ENCODE measurements around the gene OR9A2. TPM values are rescaled to one million over a fixed set of nuclear protein-coding genes. Genes with fewer than 3 reads are reported as not detected.

OR9A2 gene
- total RNA-seq, 1 experiment from 2014 or later: not detected

DNA sequence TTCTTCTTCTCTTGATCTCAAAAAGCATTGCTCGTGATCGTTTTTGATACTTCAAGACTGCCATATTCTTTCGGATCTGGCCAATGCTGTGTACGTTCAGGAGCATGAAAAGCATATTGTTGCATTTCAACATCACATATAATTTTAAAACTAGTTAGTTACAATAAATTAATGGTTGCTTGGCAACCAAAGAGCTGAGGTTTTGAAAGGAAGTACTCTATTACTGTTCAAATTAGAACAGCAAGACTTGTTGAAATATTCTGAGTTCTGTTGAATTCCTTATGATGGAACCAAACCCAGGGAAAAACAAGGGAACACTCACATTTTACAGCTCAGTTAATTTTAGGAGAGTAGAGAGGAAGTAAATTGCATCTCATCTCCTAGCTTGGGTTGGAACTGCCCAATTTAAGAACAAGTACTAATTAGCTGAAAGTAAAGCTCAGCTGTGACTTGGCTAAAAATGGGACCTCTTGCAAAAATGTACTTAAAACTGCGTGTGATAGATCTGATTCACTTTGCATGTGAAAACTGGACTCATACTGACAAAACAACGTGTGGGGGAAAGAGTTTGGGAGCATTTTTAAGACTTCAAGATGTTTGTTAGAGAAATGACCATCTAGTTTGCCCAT is 21.2 kb downstream of the OR9A2 start:
- Mint-ChIP-seq H3K4me3 (ENCODE audit: unreplicated experiment) (no peak overlapping the region), H3K4me1 (ENCODE audit: insufficient read depth, unreplicated experiment) (no peaks in the 10 kb centered on the region), H3K27ac (ENCODE audit: low read depth, unreplicated experiment) (no peak overlapping the region), H3K9me3 (ENCODE audit: unreplicated experiment) (no peaks in the 10 kb centered on the region), H3K36me3 (ENCODE audit: insufficient read depth, unreplicated experiment) (no peaks in the 10 kb centered on the region), H3K27me3 (ENCODE audit: insufficient read depth, unreplicated experiment) (peaks cover 41% of the 10 kb centered on the region)
- no peak for DNase-seq (ENCODE audit: unreplicated experiment)
- ChIA-PET POLR2A (interaction anchor here (0.7 to 0.9 kb wide), 3 partner anchors 210 to 217 kb away, joined by 3 read pairs; no protein-coding TSS in a partner anchor), CTCF (interaction anchor here (0.6 to 21.9 kb wide), 24 partner anchors 11 to 437 kb away, joined by 3 to 531 read pairs (median 4); partner anchors contain the start of genes EPHB6 and TAS2R40)
- TF ChIP-seq, protein P1, sequence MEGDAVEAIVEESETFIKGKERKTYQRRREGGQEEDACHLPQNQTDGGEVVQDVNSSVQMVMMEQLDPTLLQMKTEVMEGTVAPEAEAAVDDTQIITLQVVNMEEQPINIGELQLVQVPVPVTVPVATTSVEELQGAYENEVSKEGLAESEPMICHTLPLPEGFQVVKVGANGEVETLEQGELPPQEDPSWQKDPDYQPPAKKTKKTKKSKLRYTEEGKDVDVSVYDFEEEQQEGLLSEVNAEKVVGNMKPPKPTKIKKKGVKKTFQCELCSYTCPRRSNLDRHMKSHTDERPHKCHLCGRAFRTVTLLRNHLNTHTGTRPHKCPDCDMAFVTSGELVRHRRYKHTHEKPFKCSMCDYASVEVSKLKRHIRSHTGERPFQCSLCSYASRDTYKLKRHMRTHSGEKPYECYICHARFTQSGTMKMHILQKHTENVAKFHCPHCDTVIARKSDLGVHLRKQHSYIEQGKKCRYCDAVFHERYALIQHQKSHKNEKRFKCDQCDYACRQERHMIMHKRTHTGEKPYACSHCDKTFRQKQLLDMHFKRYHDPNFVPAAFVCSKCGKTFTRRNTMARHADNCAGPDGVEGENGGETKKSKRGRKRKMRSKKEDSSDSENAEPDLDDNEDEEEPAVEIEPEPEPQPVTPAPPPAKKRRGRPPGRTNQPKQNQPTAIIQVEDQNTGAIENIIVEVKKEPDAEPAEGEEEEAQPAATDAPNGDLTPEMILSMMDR (IDR thresholded peaks at IDR 0.05; ENCODE audit: unreplicated experiment): no peak
- no TSS peak for BruUV-seq (replicated peaks)
- intact Hi-C loops (cut with micrococcal nuclease): loop anchor here (10.0 kb wide), 2 partner anchors 121 to 409 kb away; partner anchors contain the start of gene TRPV6

DNA sequence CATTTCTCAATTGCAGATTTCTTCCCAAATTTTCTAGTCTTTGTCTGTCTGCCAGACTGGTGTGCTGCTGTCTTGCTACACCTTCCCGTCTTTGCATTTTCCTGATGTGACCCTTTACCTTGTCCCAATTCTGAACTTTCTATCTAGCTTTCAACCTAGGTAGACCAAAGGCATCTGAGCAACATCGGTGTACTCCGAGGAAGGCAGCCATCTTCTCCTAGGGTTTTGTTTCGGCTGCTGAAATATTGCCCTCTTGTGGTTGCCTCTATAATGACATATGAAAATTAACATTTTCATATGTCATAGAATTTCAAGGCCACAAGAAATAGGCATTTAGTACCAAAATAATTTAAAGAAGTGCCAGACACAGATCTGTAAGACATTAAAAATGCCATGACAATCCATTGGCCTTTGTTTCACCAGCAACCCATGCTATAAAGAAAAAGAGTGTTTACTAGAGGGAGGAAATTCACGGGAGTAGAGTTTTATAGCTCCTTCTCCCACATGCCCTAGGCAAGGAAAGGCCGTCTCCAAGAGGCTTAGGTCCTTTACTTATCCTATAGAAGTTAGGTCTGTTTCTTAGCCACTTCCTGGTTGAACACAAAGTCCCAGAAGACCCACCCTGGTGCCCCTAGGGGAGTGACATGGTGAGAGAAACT is 23.4 kb downstream of the OR9A2 start:
- H3K9me3 Mint-ChIP-seq (ENCODE audit: unreplicated experiment): no peaks in the 10 kb centered on the region
- CTCF ChIA-PET: interaction anchor here (0.6 to 21.9 kb wide), 64 partner anchors 10 to 518 kb away, joined by 3 to 531 read pairs (median 7); partner anchors contain the start of genes EPHB6 and TAS2R40
- no peak overlapping the region for H3K27ac Mint-ChIP-seq (ENCODE audit: low read depth, unreplicated experiment)
- peaks cover 33% of the 10 kb centered on the region for H3K27me3 Mint-ChIP-seq (ENCODE audit: insufficient read depth, unreplicated experiment)
- no peaks in the 10 kb centered on the region for H3K36me3 Mint-ChIP-seq (ENCODE audit: insufficient read depth, unreplicated experiment)
- BruUV-seq (replicated peaks): no TSS peak
- peak; percentile 45 for DNase-seq (ENCODE audit: unreplicated experiment)
- peak overlapping the region; percentile 37 for H3K4me3 Mint-ChIP-seq (ENCODE audit: unreplicated experiment)
- no peaks in the 10 kb centered on the region for H3K4me1 Mint-ChIP-seq (ENCODE audit: insufficient read depth, unreplicated experiment)
- POLR2A ChIA-PET: interaction anchor here (1.1 to 1.6 kb wide), 2 partner anchors 11 to 117 kb away, joined by 3 to 4 read pairs; partner anchors contain the start of gene TRPV6
- intact Hi-C loops (cut with micrococcal nuclease): loop anchor here (1.0 to 10.0 kb wide), 6 partner anchors 96 to 411 kb away; partner anchors contain the start of gene TRPV6
- TF ChIP-seq, protein P1 (IDR thresholded peaks at IDR 0.05; ENCODE audit: unreplicated experiment): peak; percentile 50

DNA sequence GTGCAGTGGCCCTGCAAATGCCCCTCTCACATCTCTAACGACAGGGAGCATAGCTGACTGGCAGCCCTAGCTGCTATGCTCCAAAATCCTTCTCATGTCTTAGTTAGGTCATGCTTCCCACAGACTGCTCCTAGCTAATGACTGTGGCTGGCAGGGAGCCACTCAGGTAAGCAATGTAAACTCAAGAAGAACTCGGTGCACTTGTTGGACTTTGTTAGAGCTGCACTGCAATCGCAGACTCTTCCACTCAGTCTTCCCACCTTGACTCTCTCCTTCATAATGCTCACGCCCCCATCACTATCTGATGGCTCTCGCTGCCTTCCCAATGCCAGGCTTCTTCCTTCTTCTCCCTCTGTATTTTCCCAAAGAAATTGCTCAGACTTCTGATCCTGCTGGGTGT is 24.0 kb downstream of the OR9A2 start:
- POLR2A ChIA-PET: interaction anchor here (0.6 to 1.6 kb wide), 4 partner anchors 10 to 149 kb away, joined by 3 to 4 read pairs (median 3); partner anchors contain the start of gene TRPV6
- intact Hi-C loops (cut with micrococcal nuclease): loop anchor here (1.0 to 10.0 kb wide), 6 partner anchors 96 to 412 kb away; partner anchors contain the start of gene TRPV6
- BruUV-seq (replicated peaks): no TSS peak
- no peak overlapping the region for H3K4me3 Mint-ChIP-seq (ENCODE audit: unreplicated experiment)
- no peaks in the 10 kb centered on the region for H3K36me3 Mint-ChIP-seq (ENCODE audit: insufficient read depth, unreplicated experiment)
- H3K27me3 Mint-ChIP-seq (ENCODE audit: insufficient read depth, unreplicated experiment): peaks cover 33% of the 10 kb centered on the region
- CTCF ChIA-PET: interaction anchor here (0.6 to 21.9 kb wide), 73 partner anchors 10 to 558 kb away, joined by 3 to 531 read pairs (median 5); partner anchors contain the start of genes EPHB6, TAS2R40, TRPV5 and TRPV6
- no peaks in the 10 kb centered on the region for H3K4me1 Mint-ChIP-seq (ENCODE audit: insufficient read depth, unreplicated experiment)
- TF ChIP-seq, protein P1 (IDR thresholded peaks at IDR 0.05; ENCODE audit: unreplicated experiment): no peak
- H3K9me3 Mint-ChIP-seq (ENCODE audit: unreplicated experiment): no peaks in the 10 kb centered on the region
- no peak for DNase-seq (ENCODE audit: unreplicated experiment)
- no peak overlapping the region for H3K27ac Mint-ChIP-seq (ENCODE audit: low read depth, unreplicated experiment)

DNA sequence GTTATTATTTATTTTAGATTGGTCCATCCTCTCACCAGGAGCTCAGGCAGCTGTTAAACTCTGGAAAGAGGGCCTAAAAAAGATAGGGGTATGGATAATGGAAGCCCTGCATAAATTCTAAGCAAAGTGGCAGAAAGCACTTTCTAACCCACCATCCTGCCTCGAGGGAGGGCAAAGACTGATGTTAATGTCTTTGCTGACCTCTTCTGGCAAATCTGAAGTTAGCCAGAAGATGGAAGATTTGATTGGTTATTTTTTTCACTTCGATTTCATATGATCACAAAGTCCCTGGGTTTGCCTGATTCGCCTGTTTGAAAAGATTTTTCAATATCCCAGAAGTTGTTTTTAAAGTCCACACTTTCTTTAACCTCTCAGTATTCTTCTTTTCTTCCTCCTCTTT is 24.8 kb downstream of the OR9A2 start:
- no peak overlapping the region for H3K4me3 Mint-ChIP-seq (ENCODE audit: unreplicated experiment)
- DNase-seq (ENCODE audit: unreplicated experiment): peak; percentile 38
- H3K27ac Mint-ChIP-seq (ENCODE audit: low read depth, unreplicated experiment): no peak overlapping the region
- intact Hi-C loops (cut with micrococcal nuclease): loop anchor here (2.0 to 10.0 kb wide), 4 partner anchors 95 to 413 kb away; partner anchors contain the start of gene TRPV6
- peaks cover 35% of the 10 kb centered on the region for H3K27me3 Mint-ChIP-seq (ENCODE audit: insufficient read depth, unreplicated experiment)
- BruUV-seq (replicated peaks): no TSS peak
- no peaks in the 10 kb centered on the region for H3K4me1 Mint-ChIP-seq (ENCODE audit: insufficient read depth, unreplicated experiment)
- H3K36me3 Mint-ChIP-seq (ENCODE audit: insufficient read depth, unreplicated experiment): no peaks in the 10 kb centered on the region
- no peaks in the 10 kb centered on the region for H3K9me3 Mint-ChIP-seq (ENCODE audit: unreplicated experiment)
- ChIA-PET CTCF (interaction anchor here (0.6 to 21.9 kb wide), 58 partner anchors 9 to 698 kb away, joined by 3 to 531 read pairs (median 7); partner anchors contain the start of genes EPHB6, TAS2R40, TRPV5 and TRPV6), POLR2A (interaction anchor here (0.5 to 1.6 kb wide), 5 partner anchors 9 to 162 kb away, joined by 3 to 4 read pairs (median 3); no protein-coding TSS in a partner anchor)
- TF ChIP-seq, protein P1 (IDR thresholded peaks at IDR 0.05; ENCODE audit: unreplicated experiment): no peak
